GM03348 (cell line): ENCODE measurements around the gene INVS.
A peak's percentile ranks its signal among the peaks of the same experiment; 100 is the strongest.
"Not testable (repeated sequence)": the region's sequence is repeated elsewhere in the genome, so short reads cannot be mapped to it uniquely, and the experiment has no call there.

Experiments
- DNase-seq: peaks from one replicate; pipeline ENCODE4 v3.0.0; 2012; ENCODE audit warnings: low spot score

The INVS gene

GRCh38 chr9:100196828-100197227, 97.8 kb downstream of the INVS start:
- no peak for DNase-seq

GRCh38 chr9:100197553-100197952, 98.5 kb downstream of the INVS start:
- no peak for DNase-seq

- no peak for DNase-seq
These were observed 103.8 kb downstream of the INVS start for GRCh38 chr9:100202806-100203205.

GRCh38 chr9:100204796-100205195, 105.8 kb downstream of the INVS start:
- no peak for DNase-seq

- DNase-seq = peak; percentile 19
These were observed 107.9 kb downstream of the INVS start for GRCh38 chr9:100206899-100207298.

- DNase-seq = no peak
These were observed 109.6 kb downstream of the INVS start for GRCh38 chr9:100208673-100209072.

- DNase-seq = no peak
These were observed 112.4 kb downstream of the INVS start for GRCh38 chr9:100211476-100211875.

GRCh38 chr9:100213730-100214477, 114.9 kb downstream of the INVS start:
- peak; percentile 30 for DNase-seq

- DNase-seq = peak; percentile 52
These were observed 117.2 kb downstream of the INVS start for GRCh38 chr9:100216178-100216787.

- no peak for DNase-seq
These were observed 118.5 kb downstream of the INVS start for GRCh38 chr9:100217536-100217935.

- DNase-seq = no peak
These were observed 120.3 kb downstream of the INVS start for GRCh38 chr9:100219347-100219746.

GRCh38 chr9:100220936-100221335, 121.9 kb downstream of the INVS start:
- DNase-seq = no peak

GRCh38 chr9:100221538-100221937, 122.5 kb downstream of the INVS start:
- DNase-seq = no peak

- peak; percentile 60 for DNase-seq
These were observed 123.6 kb downstream of the INVS start for GRCh38 chr9:100222674-100223073.

- no peak for DNase-seq
These were observed 128.6 kb downstream of the INVS start for GRCh38 chr9:100227636-100228035.

- no peak for DNase-seq
These were observed 129.4 kb downstream of the INVS start for GRCh38 chr9:100228352-100228869.

- DNase-seq = no peak
These were observed 130.1 kb downstream of the INVS start for GRCh38 chr9:100229136-100229535.

GRCh38 chr9:100229561-100229960, 130.5 kb downstream of the INVS start:
- no peak for DNase-seq

GRCh38 chr9:100236986-100237385, 137.9 kb downstream of the INVS start:
- not testable (repeated sequence) for DNase-seq

- no peak for DNase-seq
These were observed 141.5 kb downstream of the INVS start for GRCh38 chr9:100240512-100240911.

- DNase-seq = no peak
These were observed 168.2 kb downstream of the INVS start for GRCh38 chr9:100267211-100267610.

- no peak for DNase-seq
These were observed 169.2 kb downstream of the INVS start for GRCh38 chr9:100268271-100268670.

- no peak for DNase-seq
These were observed 170.6 kb downstream of the INVS start for GRCh38 chr9:100269656-100270055.
